Ovary (tissue), 9 donors: ENCODE results near the gene DOLK. TPM values are rescaled to one million over a fixed set of nuclear protein-coding genes. Genes with fewer than 3 reads are reported as not detected.

Experiments
- DNase-seq, 5 donors: peaks; one replicate each; pipeline ENCODE4 v3.0.0-alpha.2; 2019 to 2020
- H3K27ac ChIP-seq, 2 donors: fragments of 200-600 bp; one replicate each; pipeline versions ENCODE4 v1.5.1 to v1.8.0; 2019 to 2022
- H3K27me3 ChIP-seq: fragments of 200-600 bp; one replicate; pipeline ENCODE4 v1.8.0; 2022
- H3K36me3 ChIP-seq: fragments of 200-600 bp; sonication (generic); one replicate; pipeline ENCODE4 v1.5.1; 2019
- H3K4me1 ChIP-seq: one replicate; pipeline ENCODE4 v1.8.1; 2013; ENCODE audit warnings: mild to moderate bottlenecking, moderate library complexity; ENCODE audit not compliant: insufficient read depth
- H3K4me3 ChIP-seq: fragments of 200-600 bp; sonication (generic); one replicate; pipeline ENCODE4 v1.5.1; 2017
- H3K9me3 ChIP-seq, 2 donors: fragments of 200-600 bp in 1 of 2; sonication (generic) in 1 of 2; one replicate each; pipeline versions ENCODE4 v1.5.1 to v1.8.1; 2013 to 2019; ENCODE audit warnings: mild to moderate bottlenecking in 1 of 2, moderate library complexity in 1 of 2
- CTCF ChIP-seq, 3 donors: fragments of 450-650 bp in 2 of 3; fragments of 200-600 bp in 1 of 3; IDR thresholded peaks; one replicate each; pipeline versions ENCODE4 v1.5.1 to v1.8.0; 2016 to 2022; ENCODE audit warnings: antibody characterized with exemption in 3 of 3, mild to moderate bottlenecking in 1 of 3
- EP300 ChIP-seq: sonication (generic); formaldehyde crosslinking; IDR thresholded peaks from one replicate; pipeline ENCODE4 v1.6.1; 2017; ENCODE audit warnings: antibody characterized with exemption
- POLR2A ChIP-seq: fragments of 450-650 bp; IDR thresholded peaks from one replicate; pipeline ENCODE4 v1.6.1; 2017; ENCODE audit warnings: antibody characterized with exemption, mild to moderate bottlenecking, moderate library complexity
- WGBS, 3 donors: extraction: QIAGEN DNeasy Blood & Tissue Kit in 1 of 3; methylation state at CpG; one replicate each; pipeline versions ENCODE4 v1.1.5 to v1.1.7; 2013 to 2017; 5-methylcytosine and 5-hydroxymethylcytosine counted together
- intact Hi-C, 4 donors: fragments of 100-400 bp; cut with DNase I; formaldehyde crosslinking; loops; one replicate each; pipeline versions ENCODE4 v1.11.0 to v1.15.1; 2022 to 2023
- polyA plus RNA-seq, 2 donors: library from polyadenylated mRNA; stranded (reverse); fragments of 200-250 nt in 1 of 2; fragments of 350-450 nt in 1 of 2; fragmentation: Illumina TruSeq in 1 of 2; extraction: RNeasy Lipid Tissue Mini Kit (QIAGEN cat#74804) in 1 of 2; gene quantifications; one replicate each; pipeline ENCODE4 v1.2.3, GENCODE V29; 2013 to 2014
- total RNA-seq, 7 donors: library from RNA; depleted of rRNA in 2 of 7; stranded (reverse); fragments of >200 nt in 2 of 7; fragmentation: NEBNext Ultra II Directional in 3 of 7; extraction: Animal tissue kit (Norgen Biotek cat#: 25700) in 3 of 7; gene quantifications; one replicate each; pipeline versions ENCODE4 v1.1.0 to v1.2.4, GENCODE V29; 2016 to 2023
- donor health status: DM: no; HTN: no; CAD: no; lungs with moderate emphysema.
- donor health status: DM: no; HTN: no; CAD: no.
- donor health status: Bipolar disorder and iron deficiency.
- donor health status: DM: yes; HTN: yes; CAD: no.
- donor health status: DM: no; HTN: no; CAD: no.
- donor health status: DM: yes; HTN: yes; CAD: no.

Gene DOLK
- total and polyA plus RNA-seq, 9 donors = 6.1 to 14.9 (median 12.0) TPM

- no peak overlapping the region for H3K27ac ChIP-seq
- DNase-seq = no peak
- peaks cover 41% of the 10 kb centered on the region for H3K4me1 ChIP-seq
- no peaks in the 10 kb centered on the region for H3K36me3 ChIP-seq
- H3K9me3 ChIP-seq = no peaks in the 10 kb centered on the region
- 68 to 71% (median 68%) methylated on average over 15 of the region's 15 CpGs for WGBS, 3 donors
- no peaks in the 10 kb centered on the region for H3K27me3 ChIP-seq
- intact Hi-C loops = no loop called here
- no peak overlapping the region for H3K4me3 ChIP-seq
- TF ChIP-seq POLR2A = no peak
- no peak for TF ChIP-seq CTCF (IDR thresholded peaks at IDR 0.05)
- no peak for TF ChIP-seq EP300
Measured at GRCh38 chr9:128912270-128912853, 35.0 kb downstream of the DOLK start.

GRCh38 chr9:128911529-128912035, 35.8 kb downstream of the DOLK start:
- no peak for DNase-seq
- Histone ChIP-seq H3K9me3 (no peaks in the 10 kb centered on the region), H3K4me1 (peaks cover 37% of the 10 kb centered on the region), H3K27ac (no peak overlapping the region), H3K27me3 (no peaks in the 10 kb centered on the region), H3K36me3 (no peaks in the 10 kb centered on the region), H3K4me3 (no peak overlapping the region)
- 44 to 59% (median 55%) methylated on average over 8 of the region's 8 CpGs for WGBS, 3 donors
- intact Hi-C loops = no loop called here
- TF ChIP-seq POLR2A (no peak), EP300 (no peak), CTCF (IDR thresholded peaks at IDR 0.05) (no peak)

GRCh38 chr9:128910906-128911305, 36.5 kb downstream of the DOLK start:
- H3K36me3 ChIP-seq = no peaks in the 10 kb centered on the region
- TF ChIP-seq EP300 (no peak), CTCF (IDR thresholded peaks at IDR 0.05) (no peak), POLR2A (no peak)
- no peak overlapping the region for H3K27ac ChIP-seq
- 83 to 87% (median 84%) methylated on average over 6 of the region's 6 CpGs for WGBS, 3 donors
- H3K4me1 ChIP-seq = peaks cover 31% of the 10 kb centered on the region
- DNase-seq = no peak
- H3K27me3 ChIP-seq = no peaks in the 10 kb centered on the region
- H3K4me3 ChIP-seq = no peak overlapping the region
- no peaks in the 10 kb centered on the region for H3K9me3 ChIP-seq
- intact Hi-C loops = no loop called here

GRCh38 chr9:128909859-128910258, 37.5 kb downstream of the DOLK start:
- intact Hi-C loops = no loop called here
- H3K27me3 ChIP-seq = no peaks in the 10 kb centered on the region
- no peak for TF ChIP-seq CTCF (IDR thresholded peaks at IDR 0.05)
- no peak for TF ChIP-seq EP300
- no peak for TF ChIP-seq POLR2A
- peaks cover 27% of the 10 kb centered on the region for H3K4me1 ChIP-seq
- WGBS, 3 donors = 81 to 82% (median 82%) methylated on average over 4 of the region's 4 CpGs
- no peak overlapping the region for H3K27ac ChIP-seq
- H3K9me3 ChIP-seq = no peaks in the 10 kb centered on the region
- DNase-seq = no peak
- H3K4me3 ChIP-seq = no peak overlapping the region
- H3K36me3 ChIP-seq = no peaks in the 10 kb centered on the region
